ENCODE measurements around the gene LRRC47. TPM values are rescaled to one million over a fixed set of nuclear protein-coding genes. Genes with fewer than 3 reads are reported as not detected.

Gene LRRC47
- total and polyA plus RNA-seq, 2 of the 8 experiments (the other 6 are each of a cell fraction or from before 2014, with no cell fraction given) = 38.3 to 82.4 TPM

DNA sequence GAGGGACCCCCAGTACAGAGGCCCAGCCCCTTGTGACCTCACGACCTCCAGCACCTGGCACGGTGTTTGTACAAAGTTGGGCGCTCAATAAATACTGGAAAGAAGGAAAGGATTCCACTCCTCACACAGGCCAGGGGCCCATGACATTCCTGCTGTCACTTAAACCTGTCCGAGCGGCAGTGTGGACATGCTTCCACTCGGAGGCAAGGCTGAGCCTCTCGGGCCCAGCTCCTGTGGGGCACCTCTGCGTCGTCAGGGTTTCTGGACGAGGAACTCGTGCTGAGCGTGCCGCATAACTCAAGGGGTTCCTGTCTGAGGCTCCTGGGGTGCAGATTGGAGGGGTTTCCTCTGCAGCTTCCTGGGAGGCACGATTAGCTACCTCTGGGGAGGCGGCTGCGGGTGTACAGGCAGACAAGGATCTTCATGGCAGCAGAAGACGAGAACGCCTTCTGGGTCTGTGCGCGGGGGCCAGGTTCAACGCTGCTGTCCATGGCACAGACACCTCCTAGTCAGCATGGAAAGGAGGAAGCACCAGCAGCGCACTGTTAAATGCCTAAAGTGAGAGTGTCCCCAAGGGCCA, 27.4 kb downstream of the LRRC47 start:
- Histone ChIP-seq H2BK20ac (ENCODE audit: low read length) (no peak overlapping the region), H3K4me2 (ENCODE audit: insufficient read depth in 1 of 2, low read depth in 2 of 2, low read length in 2 of 2) (no peak overlapping the region), H2BK5ac (ENCODE audit: low read depth, low read length) (no peak overlapping the region), H2AK5ac (ENCODE audit: low read depth, low read length) (no peak overlapping the region), H3K23ac (ENCODE audit: insufficient read length) (no peak overlapping the region), H3K56ac (replicated peaks; ENCODE audit: insufficient read length, low read depth, low read length) (no peak overlapping the region), H3K27me3 (replicated peaks in 1 of 4; ENCODE audit: control insufficient read depth in 3 of 4, extremely low read depth in 1 of 4, insufficient read depth in 3 of 4, low read length in 3 of 4) (no peaks in the 10 kb centered on the region; a peak in 1 of 7 replicates), H3K79me2 (ENCODE audit: control insufficient read depth in 1 of 2, insufficient read depth in 2 of 2, low read length in 2 of 2) (no peaks in the 10 kb centered on the region), H2BK15ac (ENCODE audit: low read length) (no peak overlapping the region), H3K4ac (replicated peaks; ENCODE audit: insufficient read length, low read depth, low read length) (no peak overlapping the region), H4K91ac (replicated peaks; ENCODE audit: insufficient read length, low read length) (no peak overlapping the region), H3K4me1 (replicated peaks in 1 of 4; ENCODE audit: control insufficient read depth in 3 of 4, insufficient read depth in 4 of 4, low read length in 3 of 4) (peaks cover 0 to 14% (median 4%) of the 10 kb centered on the region in 4 experiments; a peak in 5 of 7 replicates), H3K36me3 (ENCODE audit: control insufficient read depth in 2 of 4, insufficient read depth in 4 of 4, low read length in 3 of 4) (no peaks in the 10 kb centered on the region), H3K4me3 (ENCODE audit: extremely low read depth in 1 of 4, insufficient read depth in 2 of 4, low read depth in 3 of 4, low read length in 4 of 4) (no peak overlapping the region), H3K14ac (ENCODE audit: insufficient read length) (no peak overlapping the region), H3K9me3 (ENCODE audit: insufficient read depth in 2 of 2, low read depth in 1 of 2, low read length in 1 of 2) (peaks cover 0 to 7% of the 10 kb centered on the region in 2 experiments; a peak in 1 of 4 replicates), H2AFZ (ENCODE audit: low read length) (no peak overlapping the region), H2BK12ac (ENCODE audit: low read depth, low read length) (no peak overlapping the region), H4K8ac (ENCODE audit: extremely low read depth, insufficient read depth, low read length) (no peak overlapping the region), H2BK120ac (replicated peaks; ENCODE audit: low read depth, low read length) (no peak overlapping the region), H4K5ac (ENCODE audit: insufficient read length, low read depth, low read length) (no peak overlapping the region), H3K79me1 (ENCODE audit: low read depth, low read length) (no peaks in the 10 kb centered on the region), H3K27ac (ENCODE audit: low read depth, low read length) (no peak overlapping the region), H3K18ac (ENCODE audit: extremely low read depth, low read length) (no peak overlapping the region), H3K9ac (replicated peaks in 1 of 4; ENCODE audit: extremely low read depth in 1 of 4, low read depth in 3 of 4, low read length in 3 of 4) (no peak overlapping the region), H3K23me2 (ENCODE audit: low read depth, low read length) (peaks cover 11% of the 10 kb centered on the region; the same call in 1 of the 2 replicates), H4K20me1 (replicated peaks in 1 of 2; ENCODE audit: control insufficient read depth in 1 of 2, insufficient read depth in 2 of 2, low read length in 2 of 2) (peaks cover 0 to 5% of the 10 kb centered on the region in 2 experiments)
- CTCF ChIA-PET (ENCODE audit: partially characterized antibody) = interaction anchor here (1.1 to 1.9 kb wide), 6 partner anchors 10 to 176 kb away, joined by 3 to 5 read pairs (median 4); no protein-coding TSS in a partner anchor
- 93% methylated on average over 22 of the region's 22 CpGs; no CpG with 5 or more reads in 1 of the 2 experiments for WGBS, 2 experiments (ENCODE audit: extremely low coverage in 1 of 2, insufficient coverage in 1 of 2, insufficient read length in 1 of 2, insufficient replicate concordance in 2 of 2, low coverage in 1 of 2, low lambda C conversion rate in 2 of 2, missing lambda C conversion rate in 1 of 2)
- FAIRE-seq (no peak), DNase-seq (ENCODE audit: low read depth in 1 of 2, low spot score in 2 of 2) (no peak)
- no peak for TF ChIP-seq EGR1 (IDR thresholded peaks at IDR 0.05; ENCODE audit: borderline replicate concordance, low read depth, low read length)
- POLR2A ChIA-PET (ENCODE audit: partially characterized antibody) = interaction anchor here (0.6 to 2.3 kb wide), 5 partner anchors 10 to 35 kb away, joined by 3 to 6 read pairs (median 5); no protein-coding TSS in a partner anchor

Data from H1 (cell line).